Bronchial epithelial cell (primary cell): ENCODE measurements around the gene CHST12. TPM values are rescaled to one million over a fixed set of nuclear protein-coding genes. Genes with fewer than 3 reads are reported as not detected.

Experiments used
- DNase-seq: peaks from one replicate; pipeline ENCODE4 v3.0.0-alpha.2; 2010; ENCODE audit warnings: low read depth
- FAIRE-seq: peaks from 2 replicates; lab custom pipeline; 2011; peaks lifted over from hg19 to GRCh38; lab: Jason Lieb, UNC
- H3K27me3 ChIP-seq: 2 replicates; pipeline ENCODE4 v1.5.1; 2011; ENCODE audit warnings: low read length; ENCODE audit not compliant: control insufficient read depth, insufficient read depth
- H3K36me3 ChIP-seq: 2 replicates; pipeline ENCODE4 v1.5.1; 2011; ENCODE audit warnings: low read length; ENCODE audit not compliant: control insufficient read depth, insufficient read depth
- H3K4me3 ChIP-seq: 2 replicates; pipeline ENCODE4 v1.5.1; 2011; ENCODE audit warnings: mild to moderate bottlenecking, low read depth, low read length, control low read depth
- CTCF ChIP-seq: IDR thresholded peaks from 2 replicates; pipeline ENCODE4 v1.5.1; 2011; ENCODE audit warnings: mild to moderate bottlenecking, moderate library complexity, low read length, control low read depth, inconsistent platforms; ENCODE audit not compliant: insufficient read depth, severe bottlenecking
- total RNA-seq: library from RNA; depleted of rRNA; stranded (reverse); fragments of >200 nt; gene quantifications from 2 replicates; pipeline ENCODE4 v1.2.1, GENCODE V29; 2014

Gene CHST12
- total RNA-seq, 1 donor from 2014 or later: 0.79 TPM

DNA sequence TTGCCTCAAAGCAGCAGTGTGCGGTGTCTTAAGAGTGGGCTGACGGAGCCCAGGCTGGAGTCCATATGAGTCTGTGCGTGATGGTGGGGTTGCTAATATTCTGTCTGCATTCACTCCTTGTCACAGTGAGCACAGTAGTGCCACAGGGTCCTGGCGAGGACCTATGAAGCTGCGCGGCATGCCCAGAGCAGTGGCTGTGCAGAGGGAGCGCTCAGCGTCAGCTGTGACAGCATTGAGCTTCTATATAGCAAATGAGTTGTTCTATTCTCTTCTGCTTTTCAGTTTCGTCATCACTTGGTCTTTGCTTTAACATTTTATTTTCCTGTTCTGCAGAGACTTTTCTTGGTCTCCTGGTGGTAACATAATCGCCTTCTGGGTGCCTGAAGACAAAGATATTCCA is 34.3 kb upstream of the CHST12 start:
- FAIRE-seq (no peak), DNase-seq (no peak)
- Histone ChIP-seq H3K36me3 (peaks cover 57% of the 10 kb centered on the region), H3K27me3 (no peaks in the 10 kb centered on the region), H3K4me3 (no peak overlapping the region)
- TF ChIP-seq CTCF: no peak

DNA sequence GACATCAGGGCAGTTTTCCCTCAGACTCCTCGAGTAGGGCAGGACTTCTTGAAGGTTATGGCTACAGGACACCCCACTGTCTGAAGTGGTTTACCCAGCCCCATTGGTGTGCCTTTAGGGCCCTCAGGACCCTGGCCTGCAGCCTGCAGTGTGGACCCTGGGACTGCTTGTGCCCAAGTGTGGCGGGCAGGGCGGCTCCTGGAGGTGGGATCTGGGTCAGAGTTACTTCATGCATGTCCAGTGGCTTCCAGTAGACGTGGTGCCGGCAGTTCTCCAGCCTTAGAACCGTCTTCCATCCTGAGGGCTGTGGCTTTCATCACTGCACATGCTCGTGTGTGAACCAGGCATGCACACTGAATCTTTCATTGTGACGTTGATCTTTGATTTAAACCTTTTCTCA is 32.1 kb upstream of the CHST12 start:
- DNase-seq (no peak), FAIRE-seq (peak; percentile 13)
- no peak for TF ChIP-seq CTCF
- peaks cover 63% of the 10 kb centered on the region for H3K36me3 ChIP-seq
- no peaks in the 10 kb centered on the region for H3K27me3 ChIP-seq
- H3K4me3 ChIP-seq: no peak overlapping the region

GRCh38 chr7:2372724-2373123 is 30.7 kb upstream of the CHST12 start:
- TF ChIP-seq CTCF: no peak
- no peaks in the 10 kb centered on the region for H3K27me3 ChIP-seq
- DNase-seq (no peak), FAIRE-seq (peak; percentile 40)
- peaks cover 67% of the 10 kb centered on the region for H3K36me3 ChIP-seq
- H3K4me3 ChIP-seq: no peak overlapping the region

- Histone ChIP-seq H3K4me3 (no peak overlapping the region), H3K27me3 (no peaks in the 10 kb centered on the region), H3K36me3 (peaks cover 67% of the 10 kb centered on the region)
- DNase-seq (no peak), FAIRE-seq (no peak)
- no peak for TF ChIP-seq CTCF
These were observed 30.3 kb upstream of the CHST12 start for GRCh38 chr7:2373124-2373556.

DNA sequence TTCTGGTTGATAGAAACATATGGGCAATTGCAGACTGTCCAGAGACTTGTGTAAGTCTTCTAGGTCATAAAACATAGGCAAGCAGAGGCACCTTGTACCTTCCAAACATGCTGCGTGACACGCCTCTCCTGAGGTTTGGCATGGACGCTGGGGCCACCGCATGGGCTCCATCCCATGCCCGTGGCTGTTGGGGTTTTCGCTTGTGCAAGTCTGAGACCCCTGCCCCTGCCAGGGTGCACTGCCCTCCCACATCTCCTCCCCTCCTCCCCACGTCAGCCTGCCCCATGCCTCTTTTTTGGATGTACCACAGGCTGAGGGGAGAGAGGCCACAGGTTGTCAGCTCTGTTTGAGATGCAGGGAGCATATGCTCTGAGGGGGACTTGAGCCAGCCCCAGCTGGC is 29.8 kb upstream of the CHST12 start:
- no peak for TF ChIP-seq CTCF

DNA sequence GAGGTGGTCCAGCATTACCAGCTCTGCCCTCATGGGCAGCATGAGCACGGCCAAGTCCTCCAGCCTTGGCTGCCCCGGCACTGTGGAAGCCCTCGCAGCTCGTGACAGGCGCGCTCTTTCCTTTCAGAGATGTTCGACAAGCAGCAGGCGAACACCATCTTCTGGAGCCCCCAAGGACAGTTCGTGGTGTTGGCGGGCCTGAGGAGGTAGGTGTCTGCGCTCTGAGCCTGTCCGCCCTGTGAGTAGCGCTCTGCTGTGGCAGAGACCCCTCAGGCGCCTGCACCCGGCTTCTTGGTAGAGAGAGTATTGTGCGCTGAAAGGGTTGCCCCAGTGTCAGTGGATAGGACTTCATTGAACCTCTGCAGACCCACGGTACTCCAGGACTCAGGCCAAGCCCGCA is 29.0 kb upstream of the CHST12 start:
- no peak overlapping the region for H3K4me3 ChIP-seq
- no peak for TF ChIP-seq CTCF
- DNase-seq (no peak), FAIRE-seq (no peak)
- H3K27me3 ChIP-seq: no peaks in the 10 kb centered on the region
- H3K36me3 ChIP-seq: peaks cover 66% of the 10 kb centered on the region

More for the DNA sequence above, 29.8 kb upstream of the CHST12 start:
- peaks cover 66% of the 10 kb centered on the region for H3K36me3 ChIP-seq
- no peak for FAIRE-seq
- H3K4me3 ChIP-seq: no peak overlapping the region
- H3K27me3 ChIP-seq: no peaks in the 10 kb centered on the region
- DNase-seq: no peak
